HTR-8/SVneo (cell line): ENCODE measurements around the gene NOMO2.
"Not testable (repeated sequence)": the region's sequence is repeated elsewhere in the genome, so short reads cannot be mapped to it uniquely, and the experiment has no call there.

ENCODE experiments used
- DNase-seq: peaks from one replicate; pipeline ENCODE4 v3.0.0; 2011; ENCODE audit warnings: low spot score, mixed read lengths; ENCODE audit not compliant: insufficient read length
- FAIRE-seq: peaks from 2 replicates; lab custom pipeline; 2011; peaks lifted over from hg19 to GRCh38; lab: Jason Lieb, UNC

The NOMO2 gene, protein sequence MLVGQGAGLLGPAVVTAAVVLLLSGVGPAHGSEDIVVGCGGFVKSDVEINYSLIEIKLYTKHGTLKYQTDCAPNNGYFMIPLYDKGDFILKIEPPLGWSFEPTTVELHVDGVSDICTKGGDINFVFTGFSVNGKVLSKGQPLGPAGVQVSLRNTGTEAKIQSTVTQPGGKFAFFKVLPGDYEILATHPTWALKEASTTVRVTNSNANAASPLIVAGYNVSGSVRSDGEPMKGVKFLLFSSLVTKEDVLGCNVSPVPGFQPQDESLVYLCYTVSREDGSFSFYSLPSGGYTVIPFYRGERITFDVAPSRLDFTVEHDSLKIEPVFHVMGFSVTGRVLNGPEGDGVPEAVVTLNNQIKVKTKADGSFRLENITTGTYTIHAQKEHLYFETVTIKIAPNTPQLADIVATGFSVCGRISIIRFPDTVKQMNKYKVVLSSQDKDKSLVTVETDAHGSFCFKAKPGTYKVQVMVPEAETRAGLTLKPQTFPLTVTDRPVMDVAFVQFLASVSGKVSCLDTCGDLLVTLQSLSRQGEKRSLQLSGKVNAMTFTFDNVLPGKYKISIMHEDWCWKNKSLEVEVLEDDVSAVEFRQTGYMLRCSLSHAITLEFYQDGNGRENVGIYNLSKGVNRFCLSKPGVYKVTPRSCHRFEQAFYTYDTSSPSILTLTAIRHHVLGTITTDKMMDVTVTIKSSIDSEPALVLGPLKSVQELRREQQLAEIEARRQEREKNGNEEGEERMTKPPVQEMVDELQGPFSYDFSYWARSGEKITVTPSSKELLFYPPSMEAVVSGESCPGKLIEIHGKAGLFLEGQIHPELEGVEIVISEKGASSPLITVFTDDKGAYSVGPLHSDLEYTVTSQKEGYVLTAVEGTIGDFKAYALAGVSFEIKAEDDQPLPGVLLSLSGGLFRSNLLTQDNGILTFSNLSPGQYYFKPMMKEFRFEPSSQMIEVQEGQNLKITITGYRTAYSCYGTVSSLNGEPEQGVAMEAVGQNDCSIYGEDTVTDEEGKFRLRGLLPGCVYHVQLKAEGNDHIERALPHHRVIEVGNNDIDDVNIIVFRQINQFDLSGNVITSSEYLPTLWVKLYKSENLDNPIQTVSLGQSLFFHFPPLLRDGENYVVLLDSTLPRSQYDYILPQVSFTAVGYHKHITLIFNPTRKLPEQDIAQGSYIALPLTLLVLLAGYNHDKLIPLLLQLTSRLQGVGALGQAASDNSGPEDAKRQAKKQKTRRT

DNA sequence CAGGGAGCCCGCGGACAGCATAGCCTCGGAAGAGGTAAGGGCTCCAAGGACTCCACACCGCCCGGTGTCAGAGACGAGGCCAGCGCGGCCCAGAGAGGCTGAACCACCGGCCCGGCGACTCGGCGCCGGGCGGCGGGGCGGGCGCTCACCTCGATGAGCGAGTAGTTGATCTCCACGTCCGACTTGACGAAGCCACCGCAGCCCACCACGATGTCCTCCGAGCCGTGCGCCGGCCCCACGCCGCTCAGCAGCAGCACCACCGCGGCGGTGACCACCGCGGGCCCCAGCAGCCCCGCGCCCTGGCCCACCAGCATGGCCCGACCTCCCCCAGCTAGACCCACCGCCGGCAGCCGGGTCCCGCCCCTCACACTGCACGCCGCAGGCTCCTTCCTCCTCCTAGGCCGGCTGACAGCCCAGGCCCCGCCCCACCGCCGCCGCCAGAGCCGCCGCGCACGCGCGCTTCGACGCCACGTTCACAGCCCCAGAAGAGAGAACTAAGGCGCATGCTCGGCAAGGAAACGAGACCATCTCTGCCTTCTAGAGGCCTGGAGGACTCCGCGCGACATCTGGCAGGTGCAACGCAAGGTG is at the start of gene NOMO2:
TSS of gene NOMO2 (minus strand) at position 371 of the 588 bp plus-strand sequence. CDS start at position 314, 57 bp downstream.
- not testable (repeated sequence) for FAIRE-seq, DNase-seq

DNA sequence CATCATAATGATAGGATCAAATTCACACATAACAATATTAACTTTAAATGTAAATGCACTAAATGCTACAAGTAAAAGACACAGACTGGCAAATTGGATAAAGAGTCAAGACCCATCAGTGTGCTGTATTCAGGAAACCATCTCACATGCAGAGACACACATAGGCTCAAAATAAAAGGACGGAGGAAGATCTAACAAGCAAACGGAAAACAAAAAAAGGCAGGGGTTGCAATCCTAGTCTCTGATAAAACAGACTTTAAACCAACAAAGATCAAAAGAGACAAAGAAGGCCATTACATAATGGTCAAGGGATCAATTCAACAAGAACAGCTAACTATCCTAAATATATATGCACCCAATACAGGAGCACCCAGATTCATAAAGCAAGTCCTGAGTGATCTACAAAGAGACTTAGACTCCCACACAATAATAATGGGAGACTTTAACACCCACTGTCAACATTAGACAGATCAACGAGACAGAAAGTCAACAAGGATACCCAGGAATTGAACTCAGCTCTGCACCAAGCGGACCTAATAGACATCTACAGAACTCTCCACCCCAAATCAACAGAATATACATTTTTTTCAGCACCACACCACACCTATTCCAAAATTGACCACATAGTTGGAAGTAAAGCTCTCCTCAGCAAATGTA is 48.4 kb upstream of the NOMO2 start:
- not testable (repeated sequence) for FAIRE-seq, DNase-seq

- DNase-seq, FAIRE-seq: not testable (repeated sequence)
These were observed 46.4 kb upstream of the NOMO2 start for GRCh38 chr16:18608271-18608670.

GRCh38 chr16:18603572-18604246 is 41.8 kb upstream of the NOMO2 start:
- FAIRE-seq, DNase-seq: not testable (repeated sequence)

DNA sequence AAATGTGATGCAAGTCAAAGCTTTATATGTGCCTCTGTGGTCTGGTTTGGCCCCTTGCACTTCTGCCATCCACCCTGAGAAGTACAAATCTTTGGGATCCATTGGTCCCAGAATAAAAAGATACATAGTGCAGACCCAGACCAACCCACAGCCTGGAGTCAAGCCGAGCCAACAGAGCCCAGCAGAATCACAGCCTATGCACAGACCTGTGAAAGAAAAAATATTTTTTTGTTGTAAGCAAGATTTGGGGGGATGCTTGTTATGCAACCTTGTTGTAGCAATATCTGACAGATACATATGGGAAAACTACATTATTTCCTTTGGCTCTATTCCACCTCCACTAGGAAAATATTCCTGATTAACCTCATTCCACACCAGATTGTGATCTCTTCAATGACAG is 36.7 kb upstream of the NOMO2 start:
- not testable (repeated sequence) for DNase-seq, FAIRE-seq

- not testable (repeated sequence) for FAIRE-seq, DNase-seq
These were observed 35.8 kb upstream of the NOMO2 start for GRCh38 chr16:18597734-18598133.

GRCh38 chr16:18597319-18597718 is 35.4 kb upstream of the NOMO2 start:
- DNase-seq, result not testable (repeated sequence)

GRCh38 chr16:18595796-18596195 is 33.9 kb upstream of the NOMO2 start:
- FAIRE-seq, DNase-seq: not testable (repeated sequence)

More at GRCh38 chr16:18597319-18597718, 35.4 kb upstream of the NOMO2 start:
- not testable (repeated sequence) for FAIRE-seq

- FAIRE-seq, DNase-seq: not testable (repeated sequence)
These were observed 33.0 kb upstream of the NOMO2 start for GRCh38 chr16:18594880-18595279.

GRCh38 chr16:18593904-18594303 is 32.0 kb upstream of the NOMO2 start:
- DNase-seq, FAIRE-seq: not testable (repeated sequence)

DNA sequence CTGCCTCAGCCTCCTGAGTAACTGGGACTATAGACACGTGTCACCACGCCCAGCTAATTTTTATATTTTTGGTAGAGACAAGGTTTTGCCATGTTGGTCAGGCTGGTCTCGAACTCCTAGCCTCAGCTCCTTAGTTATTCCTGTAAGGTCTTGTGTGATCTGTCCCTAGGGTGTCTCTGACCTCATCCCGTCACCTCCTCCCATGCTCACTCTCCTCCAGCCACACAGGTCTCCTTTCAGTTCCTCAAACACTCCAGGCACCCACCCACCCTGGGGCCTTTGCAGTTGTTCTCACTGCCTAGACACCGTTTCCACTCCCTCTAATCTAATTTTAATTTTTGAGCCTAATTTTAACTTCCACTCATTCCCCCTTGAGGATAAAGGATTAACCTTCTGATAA is 31.1 kb upstream of the NOMO2 start:
- not testable (repeated sequence) for DNase-seq, FAIRE-seq

DNA sequence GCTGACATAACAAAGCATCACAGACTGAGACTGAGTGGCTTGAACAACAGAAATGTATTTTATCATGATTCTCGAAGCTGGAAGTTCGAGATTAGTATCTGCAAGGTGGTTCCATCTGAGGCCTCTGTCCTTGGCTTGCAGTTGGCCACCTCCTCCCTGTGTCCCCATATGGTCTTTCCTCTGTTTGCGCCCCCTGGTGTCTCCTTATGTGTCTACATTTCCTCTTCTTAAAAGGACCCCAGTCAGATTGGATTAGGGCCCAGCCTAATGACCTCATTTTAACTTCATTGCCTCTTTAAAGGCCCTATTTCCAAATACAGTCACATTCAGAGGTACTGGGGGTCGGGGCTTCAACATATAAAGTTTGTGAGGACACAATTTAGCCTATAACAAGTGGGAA is 30.0 kb upstream of the NOMO2 start:
- FAIRE-seq, DNase-seq: not testable (repeated sequence)

GRCh38 chr16:18591441-18591840 is 29.5 kb upstream of the NOMO2 start:
- not testable (repeated sequence) for DNase-seq, FAIRE-seq

DNA sequence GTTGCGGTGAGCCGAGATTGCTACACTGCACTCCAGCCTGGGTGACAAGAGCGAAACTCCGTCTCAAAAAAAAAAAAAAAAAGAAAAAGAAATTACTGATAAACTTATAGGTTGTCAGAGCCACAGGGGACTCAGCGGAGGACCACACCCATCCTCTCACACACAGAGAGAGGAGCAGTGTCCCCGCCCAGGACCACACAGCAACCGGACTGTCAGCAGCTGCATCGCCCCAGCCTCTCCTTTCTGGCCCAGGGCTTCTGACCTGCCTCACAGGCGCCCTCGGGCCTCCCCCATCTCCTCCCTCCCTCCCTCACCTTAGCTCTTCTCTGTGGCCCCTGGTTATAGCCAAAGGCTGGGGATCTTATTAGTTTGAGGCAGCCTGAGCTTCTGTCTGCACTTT is 27.9 kb upstream of the NOMO2 start:
- not testable (repeated sequence) for FAIRE-seq, DNase-seq

GRCh38 chr16:18586560-18587540 is 25.0 kb upstream of the NOMO2 start:
- DNase-seq, FAIRE-seq: not testable (repeated sequence)

DNA sequence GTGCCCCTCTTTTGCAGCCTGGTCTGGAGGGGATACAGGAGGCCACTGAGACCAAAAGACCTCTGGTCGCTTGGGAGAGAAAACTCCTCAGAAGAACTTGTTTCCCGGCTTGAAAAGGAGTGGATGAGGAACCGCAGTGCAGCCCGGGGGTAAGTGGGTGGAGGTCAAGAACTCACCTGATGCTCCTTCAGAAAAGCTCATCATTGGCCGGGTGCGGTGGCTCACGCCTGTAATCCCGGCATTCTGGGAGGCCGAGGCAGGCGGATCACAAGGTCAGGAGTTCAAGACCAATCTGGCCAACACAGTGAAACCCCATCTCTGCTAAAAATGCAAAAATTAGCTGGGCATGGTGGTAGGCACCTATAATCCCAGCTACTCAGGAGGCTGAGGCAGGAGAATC is 23.9 kb upstream of the NOMO2 start:
- not testable (repeated sequence) for FAIRE-seq, DNase-seq

GRCh38 chr16:18582902-18583301 is 21.0 kb upstream of the NOMO2 start:
- FAIRE-seq, result no peak

More at GRCh38 chr16:18582902-18583301, 21.0 kb upstream of the NOMO2 start:
- no peak for DNase-seq
